AG10803 (cell line): ENCODE measurements around the gene AQP3.
"Not testable (repeated sequence)": the region's sequence is repeated elsewhere in the genome, so short reads cannot be mapped to it uniquely, and the experiment has no call there.

ENCODE experiments used
- DNase-seq: peaks from one replicate; pipeline ENCODE4 v3.0.0; 2010; ENCODE audit warnings: low read depth
- H3K4me3 ChIP-seq: 2 replicates; pipeline ENCODE4 v1.5.1; 2011; ENCODE audit warnings: mild to moderate bottlenecking, low read length, control low read depth
- CTCF ChIP-seq: conservative IDR thresholded peaks from 2 replicates; pipeline ENCODE4 v1.5.1; 2011; ENCODE audit warnings: mild to moderate bottlenecking, low read length, control low read depth, inconsistent platforms

AQP3 gene

GRCh38 chr9:33407061-33407460 is 40.3 kb downstream of the AQP3 start:
- DNase-seq: no peak
- no peak overlapping the region for H3K4me3 ChIP-seq
- TF ChIP-seq CTCF: no peak

GRCh38 chr9:33404788-33405362 is 42.5 kb downstream of the AQP3 start:
- no peak for DNase-seq
- H3K4me3 ChIP-seq: no peak overlapping the region
- TF ChIP-seq CTCF: no peak

GRCh38 chr9:33403941-33404787 is 43.2 kb downstream of the AQP3 start:
- no peak overlapping the region for H3K4me3 ChIP-seq
- no peak for TF ChIP-seq CTCF
- no peak for DNase-seq

GRCh38 chr9:33402371-33402770 is 45.0 kb downstream of the AQP3 start, which contains the start of gene AQP7:
Gene AQP7 (minus strand): TSS chr9:33402568. CDS start chr9:33401262, 1,306 bp downstream.
- DNase-seq: not testable (repeated sequence)

GRCh38 chr9:33401809-33402208 is 45.6 kb downstream of the AQP3 start:
- not testable (repeated sequence) for H3K4me3 ChIP-seq

More at GRCh38 chr9:33402371-33402770, 45.0 kb downstream of the AQP3 start, which contains the start of gene AQP7:
- not testable (repeated sequence) for H3K4me3 ChIP-seq

GRCh38 chr9:33399047-33399446 is 48.3 kb downstream of the AQP3 start:
- H3K4me3 ChIP-seq, DNase-seq: not testable (repeated sequence)

More at GRCh38 chr9:33401809-33402208, 45.6 kb downstream of the AQP3 start:
- DNase-seq: not testable (repeated sequence)

GRCh38 chr9:33397801-33398200 is 49.6 kb downstream of the AQP3 start:
- DNase-seq, H3K4me3 ChIP-seq: not testable (repeated sequence)

- not testable (repeated sequence) for H3K4me3 ChIP-seq, DNase-seq
Observed at GRCh38 chr9:33395159-33395879, 52.1 kb downstream of the AQP3 start.

GRCh38 chr9:33393986-33394385 is 53.4 kb downstream of the AQP3 start:
- not testable (repeated sequence) for DNase-seq

GRCh38 chr9:33393581-33393980 is 53.8 kb downstream of the AQP3 start:
- no peak for TF ChIP-seq CTCF
- DNase-seq: no peak

More at GRCh38 chr9:33393986-33394385, 53.4 kb downstream of the AQP3 start:
- H3K4me3 ChIP-seq: not testable (repeated sequence)

GRCh38 chr9:33392591-33393021 is 54.8 kb downstream of the AQP3 start:
- DNase-seq, H3K4me3 ChIP-seq: not testable (repeated sequence)

More at GRCh38 chr9:33393581-33393980, 53.8 kb downstream of the AQP3 start:
- H3K4me3 ChIP-seq: no peak overlapping the region
